Activated CD8-positive, alpha-beta T cell treated with anti-CD3 and anti-CD28 coated beads, Interleukin-2, amount 10 ng/mL, durations not matched to agents 7 days and 5 days (primary cell): ENCODE measurements around the gene C4orf50. TPM values are rescaled to one million over a fixed set of nuclear protein-coding genes. Genes with fewer than 3 reads are reported as not detected.
"Not testable (repeated sequence)": the region's sequence is repeated elsewhere in the genome, so short reads cannot be mapped to it uniquely, and the experiment has no call there.

Source experiments
- ATAC-seq: fragments of 150-1000 bp; cut with Tn5 transposase; one replicate; pipeline ENCODE4 v1.10.0; 2021; ENCODE audit warnings: moderate library complexity
- CTCF ChIA-PET: fragments of 350-600 bp; sonication (Branson Sonifier 250); formaldehyde crosslinking; loops from one replicate; lab custom pipeline; 2021; ENCODE audit warnings: antibody characterized with exemption; lab: Charles Lee
- POLR2A ChIA-PET: fragments of 350-600 bp; sonication (Branson Sonifier 250); formaldehyde crosslinking; loops from one replicate; lab custom pipeline; 2021; ENCODE audit warnings: antibody characterized with exemption; lab: Charles Lee
- DNase-seq: peaks from one replicate; pipeline ENCODE4 v3.0.0-alpha.2; 2020
- H3K27ac Mint-ChIP-seq: one replicate; pipeline ENCODE4 v1.8.0; 2021; ENCODE audit warnings: mild to moderate bottlenecking, mixed read lengths
- H3K27me3 Mint-ChIP-seq: one replicate; pipeline ENCODE4 v1.8.0; 2021; ENCODE audit warnings: low read depth, mixed read lengths
- H3K36me3 Mint-ChIP-seq: one replicate; pipeline ENCODE4 v1.8.0; 2021; ENCODE audit warnings: low read depth, mixed read lengths
- H3K4me1 Mint-ChIP-seq: one replicate; pipeline ENCODE4 v1.8.0; 2021; ENCODE audit warnings: low read depth, mixed read lengths
- H3K4me3 Mint-ChIP-seq: one replicate; pipeline ENCODE4 v1.8.0; 2021; ENCODE audit warnings: mild to moderate bottlenecking, mixed read lengths
- H3K9me3 Mint-ChIP-seq: one replicate; pipeline ENCODE4 v1.8.0; 2022; ENCODE audit warnings: mixed read lengths; ENCODE audit not compliant: insufficient read depth
- total RNA-seq, 2 experiments: library from RNA; stranded (reverse); gene quantifications; one replicate each; pipeline ENCODE4 v1.2.3, GENCODE V29; 2021

Gene C4orf50
- total RNA-seq, 2 experiments from 2014 or later = 0.13 to 0.24 TPM

- H3K4me1 Mint-ChIP-seq = peaks cover 7% of the 10 kb centered on the region
- H3K36me3 Mint-ChIP-seq = no peaks in the 10 kb centered on the region
- no peak overlapping the region for H3K4me3 Mint-ChIP-seq
- ChIA-PET POLR2A (interaction anchor here (1.1 kb wide), 1 partner anchor 202 kb away, joined by 4 read pairs; the partner anchor contains the start of gene JAKMIP1), CTCF (interaction anchor here (0.6 to 3.7 kb wide), 39 partner anchors 8 to 1941 kb away, joined by 3 to 27 read pairs (median 4); partner anchors contain the start of genes AFAP1 and JAKMIP1)
- DNase-seq (peak; percentile 65), ATAC-seq (peak; percentile 71)
- no peaks in the 10 kb centered on the region for H3K27me3 Mint-ChIP-seq
- H3K9me3 Mint-ChIP-seq = no peaks in the 10 kb centered on the region
- H3K27ac Mint-ChIP-seq = no peak overlapping the region
Measured at GRCh38 chr4:5998333-5998936, 19.8 kb downstream of the C4orf50 start.

- Mint-ChIP-seq H3K36me3 (no peaks in the 10 kb centered on the region), H3K9me3 (no peaks in the 10 kb centered on the region), H3K4me1 (peaks cover 7% of the 10 kb centered on the region), H3K27me3 (no peaks in the 10 kb centered on the region), H3K4me3 (no peak overlapping the region), H3K27ac (no peak overlapping the region)
- ChIA-PET POLR2A (no interaction called here), CTCF (interaction anchor here (2.8 to 3.7 kb wide), 2 partner anchors 15 to 334 kb away, joined by 23 to 27 read pairs; no protein-coding TSS in a partner anchor)
- ATAC-seq = no peak
- no peak for DNase-seq
Measured at GRCh38 chr4:5996641-5997040, 21.6 kb downstream of the C4orf50 start.

- no peak for ATAC-seq
- no peak overlapping the region for H3K27ac Mint-ChIP-seq
- ChIA-PET CTCF (interaction anchor here (2.8 to 3.7 kb wide), 2 partner anchors 15 to 335 kb away, joined by 23 to 27 read pairs; no protein-coding TSS in a partner anchor), POLR2A (no interaction called here)
- no peaks in the 10 kb centered on the region for H3K27me3 Mint-ChIP-seq
- H3K9me3 Mint-ChIP-seq = no peaks in the 10 kb centered on the region
- no peak overlapping the region for H3K4me3 Mint-ChIP-seq
- no peaks in the 10 kb centered on the region for H3K36me3 Mint-ChIP-seq
- DNase-seq = no peak
- H3K4me1 Mint-ChIP-seq = peaks cover 7% of the 10 kb centered on the region
Measured at GRCh38 chr4:5995901-5996623, 22.2 kb downstream of the C4orf50 start.

GRCh38 chr4:5993876-5994811 lies 24.1 kb downstream of the C4orf50 start:
- Mint-ChIP-seq H3K36me3 (no peaks in the 10 kb centered on the region), H3K4me3 (no peak overlapping the region), H3K27me3 (no peaks in the 10 kb centered on the region), H3K9me3 (no peaks in the 10 kb centered on the region), H3K4me1 (peaks cover 7% of the 10 kb centered on the region), H3K27ac (no peak overlapping the region)
- no peak for ATAC-seq
- POLR2A ChIA-PET = no interaction called here
- CTCF ChIA-PET = no interaction called here
- no peak for DNase-seq

GRCh38 chr4:5993346-5993745 lies 24.9 kb downstream of the C4orf50 start:
- H3K36me3 Mint-ChIP-seq, H3K9me3 Mint-ChIP-seq, H3K4me1 Mint-ChIP-seq, ATAC-seq, POLR2A ChIA-PET, DNase-seq, H3K4me3 Mint-ChIP-seq, H3K27ac Mint-ChIP-seq, CTCF ChIA-PET, H3K27me3 Mint-ChIP-seq: not testable (repeated sequence)

GRCh38 chr4:5992828-5993321 lies 25.4 kb downstream of the C4orf50 start:
- ChIA-PET CTCF (no interaction called here), POLR2A (no interaction called here)
- H3K4me1 Mint-ChIP-seq = peaks cover 7% of the 10 kb centered on the region
- DNase-seq = no peak
- no peaks in the 10 kb centered on the region for H3K27me3 Mint-ChIP-seq
- no peak overlapping the region for H3K4me3 Mint-ChIP-seq
- no peak for ATAC-seq
- H3K9me3 Mint-ChIP-seq = no peaks in the 10 kb centered on the region
- H3K27ac Mint-ChIP-seq = no peak overlapping the region
- no peaks in the 10 kb centered on the region for H3K36me3 Mint-ChIP-seq

- H3K27me3 Mint-ChIP-seq = no peaks in the 10 kb centered on the region
- ChIA-PET CTCF (no interaction called here), POLR2A (no interaction called here)
- H3K36me3 Mint-ChIP-seq = no peaks in the 10 kb centered on the region
- ATAC-seq (no peak), DNase-seq (no peak)
- H3K4me1 Mint-ChIP-seq = peaks cover 7% of the 10 kb centered on the region
- H3K9me3 Mint-ChIP-seq = no peaks in the 10 kb centered on the region
- H3K27ac Mint-ChIP-seq = no peak overlapping the region
- no peak overlapping the region for H3K4me3 Mint-ChIP-seq
Measured at GRCh38 chr4:5992171-5992827, 25.9 kb downstream of the C4orf50 start.

- CTCF ChIA-PET = no interaction called here
- H3K27ac Mint-ChIP-seq = no peak overlapping the region
- H3K36me3 Mint-ChIP-seq = no peaks in the 10 kb centered on the region
- H3K27me3 Mint-ChIP-seq = no peaks in the 10 kb centered on the region
- POLR2A ChIA-PET = no interaction called here
- H3K4me3 Mint-ChIP-seq = no peak overlapping the region
- H3K4me1 Mint-ChIP-seq = peaks cover 5% of the 10 kb centered on the region
- ATAC-seq (no peak), DNase-seq (no peak)
- H3K9me3 Mint-ChIP-seq = no peaks in the 10 kb centered on the region
Measured at GRCh38 chr4:5991405-5991804, 26.8 kb downstream of the C4orf50 start.

GRCh38 chr4:5990446-5991160 lies 27.6 kb downstream of the C4orf50 start:
- no peak overlapping the region for H3K4me3 Mint-ChIP-seq
- ChIA-PET POLR2A (no interaction called here), CTCF (interaction anchor here (2.4 kb wide), 1 partner anchor 8 kb away, joined by 13 read pairs; no protein-coding TSS in a partner anchor)
- no peaks in the 10 kb centered on the region for H3K4me1 Mint-ChIP-seq
- H3K36me3 Mint-ChIP-seq = no peaks in the 10 kb centered on the region
- ATAC-seq (no peak), DNase-seq (no peak)
- H3K27me3 Mint-ChIP-seq = no peaks in the 10 kb centered on the region
- no peak overlapping the region for H3K27ac Mint-ChIP-seq
- H3K9me3 Mint-ChIP-seq = no peaks in the 10 kb centered on the region

- no peaks in the 10 kb centered on the region for H3K4me1 Mint-ChIP-seq
- ATAC-seq (no peak), DNase-seq (no peak)
- H3K4me3 Mint-ChIP-seq = no peak overlapping the region
- peaks cover 5% of the 10 kb centered on the region for H3K9me3 Mint-ChIP-seq
- H3K27me3 Mint-ChIP-seq = no peaks in the 10 kb centered on the region
- ChIA-PET POLR2A (no interaction called here), CTCF (interaction anchor here (2.4 kb wide), 1 partner anchor 9 kb away, joined by 13 read pairs; no protein-coding TSS in a partner anchor)
- no peaks in the 10 kb centered on the region for H3K36me3 Mint-ChIP-seq
- no peak overlapping the region for H3K27ac Mint-ChIP-seq
Measured at GRCh38 chr4:5989236-5990225, 28.7 kb downstream of the C4orf50 start.
